Spleen (tissue), 7 donors: Measurements from ENCODE around the gene ABCB8.

Experiments used
- POLR2A ChIP-seq, 3 donors: fragments of 450-650 bp; IDR thresholded peaks; one replicate each; pipeline ENCODE4 v1.5.1; 2017; ENCODE audit warnings: antibody characterized with exemption in 3 of 3, mild to moderate bottlenecking in 1 of 3
- TF ChIP-seq, protein P1 (sequence below), 11 experiments: fragments of 200-600 bp in 7 of 11; fragments of 450-650 bp in 4 of 11; sonication (generic) in 4 of 11; IDR thresholded peaks in 8 of 11; conservative IDR thresholded peaks in 3 of 11; 1 replicate in 7 of 11; 2 replicates in 4 of 11; pipeline versions ENCODE4 v1.4.0 to v1.8.0; 2016 to 2021; ENCODE audit warnings: antibody characterized with exemption in 11 of 11, inconsistent platforms in 4 of 11, mild to moderate bottlenecking in 1 of 11
- donor health status: DM: no; HTN: no; CAD: no; lungs with moderate emphysema.
- donor health status: DM: no; HTN: no; CAD: no.
- donor health status: DM: no; HTN: no; CAD: no.

DNA sequence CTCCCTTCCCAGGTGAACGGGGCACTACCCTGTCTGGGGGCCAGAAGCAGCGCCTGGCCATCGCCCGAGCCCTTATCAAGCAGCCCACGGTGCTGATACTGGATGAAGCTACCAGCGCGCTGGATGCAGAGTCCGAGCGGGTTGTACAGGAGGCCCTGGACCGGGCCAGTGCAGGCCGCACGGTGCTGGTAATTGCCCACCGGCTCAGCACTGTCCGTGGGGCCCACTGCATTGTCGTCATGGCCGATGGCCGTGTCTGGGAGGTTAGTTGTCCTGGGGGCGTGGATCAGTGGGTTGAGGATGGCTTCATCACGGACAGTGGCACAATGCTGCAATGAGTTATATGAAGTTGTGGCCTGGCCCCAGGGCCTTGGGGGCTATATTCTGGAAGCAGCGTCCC lies 15.7 kb downstream of the ABCB8 start:
- TF ChIP-seq, protein P1, sequence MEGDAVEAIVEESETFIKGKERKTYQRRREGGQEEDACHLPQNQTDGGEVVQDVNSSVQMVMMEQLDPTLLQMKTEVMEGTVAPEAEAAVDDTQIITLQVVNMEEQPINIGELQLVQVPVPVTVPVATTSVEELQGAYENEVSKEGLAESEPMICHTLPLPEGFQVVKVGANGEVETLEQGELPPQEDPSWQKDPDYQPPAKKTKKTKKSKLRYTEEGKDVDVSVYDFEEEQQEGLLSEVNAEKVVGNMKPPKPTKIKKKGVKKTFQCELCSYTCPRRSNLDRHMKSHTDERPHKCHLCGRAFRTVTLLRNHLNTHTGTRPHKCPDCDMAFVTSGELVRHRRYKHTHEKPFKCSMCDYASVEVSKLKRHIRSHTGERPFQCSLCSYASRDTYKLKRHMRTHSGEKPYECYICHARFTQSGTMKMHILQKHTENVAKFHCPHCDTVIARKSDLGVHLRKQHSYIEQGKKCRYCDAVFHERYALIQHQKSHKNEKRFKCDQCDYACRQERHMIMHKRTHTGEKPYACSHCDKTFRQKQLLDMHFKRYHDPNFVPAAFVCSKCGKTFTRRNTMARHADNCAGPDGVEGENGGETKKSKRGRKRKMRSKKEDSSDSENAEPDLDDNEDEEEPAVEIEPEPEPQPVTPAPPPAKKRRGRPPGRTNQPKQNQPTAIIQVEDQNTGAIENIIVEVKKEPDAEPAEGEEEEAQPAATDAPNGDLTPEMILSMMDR (IDR thresholded peaks at IDR 0.05 in 8 of 11, conservative IDR thresholded peaks at IDR 0.05 in 3 of 11) = no peak
- no peak for TF ChIP-seq POLR2A (IDR thresholded peaks at IDR 0.05)
